ENCODE measurements around the gene STAB2.

DNA sequence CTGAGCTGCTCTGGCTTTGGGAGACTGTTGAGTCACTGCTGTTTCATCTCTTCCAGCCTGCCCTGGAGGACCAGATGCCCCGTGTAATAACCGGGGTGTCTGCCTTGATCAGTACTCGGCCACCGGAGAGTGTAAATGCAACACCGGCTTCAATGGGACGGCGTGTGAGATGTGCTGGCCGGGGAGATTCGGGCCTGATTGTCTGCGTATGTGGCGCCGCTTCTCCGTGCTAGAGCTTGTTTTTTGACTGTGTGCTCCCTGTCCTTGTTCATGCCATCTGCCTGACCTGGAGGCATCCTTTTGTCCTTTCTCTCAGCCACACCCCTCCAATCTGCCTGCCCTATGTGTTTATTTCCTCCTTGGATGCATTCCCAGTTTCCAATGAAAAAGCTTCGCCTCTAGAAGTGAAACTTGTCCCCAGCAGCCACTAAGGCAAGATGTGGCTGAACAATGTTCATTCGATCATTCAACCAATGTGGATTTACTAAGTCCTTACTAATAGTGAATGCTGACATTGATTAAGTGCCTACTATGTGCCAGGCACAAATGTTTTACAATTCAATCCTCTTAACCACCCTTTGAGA is 155.4 kb downstream of the STAB2 start:
- TF ChIP-seq, protein P1, sequence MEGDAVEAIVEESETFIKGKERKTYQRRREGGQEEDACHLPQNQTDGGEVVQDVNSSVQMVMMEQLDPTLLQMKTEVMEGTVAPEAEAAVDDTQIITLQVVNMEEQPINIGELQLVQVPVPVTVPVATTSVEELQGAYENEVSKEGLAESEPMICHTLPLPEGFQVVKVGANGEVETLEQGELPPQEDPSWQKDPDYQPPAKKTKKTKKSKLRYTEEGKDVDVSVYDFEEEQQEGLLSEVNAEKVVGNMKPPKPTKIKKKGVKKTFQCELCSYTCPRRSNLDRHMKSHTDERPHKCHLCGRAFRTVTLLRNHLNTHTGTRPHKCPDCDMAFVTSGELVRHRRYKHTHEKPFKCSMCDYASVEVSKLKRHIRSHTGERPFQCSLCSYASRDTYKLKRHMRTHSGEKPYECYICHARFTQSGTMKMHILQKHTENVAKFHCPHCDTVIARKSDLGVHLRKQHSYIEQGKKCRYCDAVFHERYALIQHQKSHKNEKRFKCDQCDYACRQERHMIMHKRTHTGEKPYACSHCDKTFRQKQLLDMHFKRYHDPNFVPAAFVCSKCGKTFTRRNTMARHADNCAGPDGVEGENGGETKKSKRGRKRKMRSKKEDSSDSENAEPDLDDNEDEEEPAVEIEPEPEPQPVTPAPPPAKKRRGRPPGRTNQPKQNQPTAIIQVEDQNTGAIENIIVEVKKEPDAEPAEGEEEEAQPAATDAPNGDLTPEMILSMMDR (IDR thresholded peaks at IDR 0.05; ENCODE audit: low read length), result no peak
- TF ChIP-seq EZH2phosphoT487 (IDR thresholded peaks at IDR 0.05; ENCODE audit: low read length), result no peak
- no peak for TF ChIP-seq EZH2 (optimal IDR thresholded peaks at IDR 0.05; ENCODE audit: low read depth, low read length)
